CD8-positive, alpha-beta memory T cell (primary cell): Measurements from ENCODE around the gene CST9. TPM values are rescaled to one million over a fixed set of nuclear protein-coding genes. Genes with fewer than 3 reads are reported as not detected.

ENCODE experiments used
- CTCF ChIA-PET: fragments of 350-600 bp; sonication (Branson Sonifier 250); formaldehyde crosslinking; loops from one replicate; lab custom pipeline; 2021; ENCODE audit warnings: antibody characterized with exemption; lab: Charles Lee
- POLR2A ChIA-PET: fragments of 350-600 bp; sonication (Branson Sonifier 250); formaldehyde crosslinking; loops from one replicate; lab custom pipeline; 2021; ENCODE audit warnings: antibody characterized with exemption; lab: Charles Lee
- DNase-seq, 5 donors: peaks; one replicate each; pipeline versions ENCODE4 v3.0.0 to v3.0.0-alpha.2; 2020 to 2022; ENCODE audit warnings: mixed read lengths in 1 of 5
- H3K27ac ChIP-seq: one replicate; pipeline ENCODE4 v1.7.0; 2013; ENCODE audit warnings: low read depth, mild to moderate bottlenecking, low read length, moderate library complexity
- H3K27me3 ChIP-seq: 2 replicates; pipeline ENCODE4 v1.7.0; 2013; ENCODE audit warnings: low read length, mild to moderate bottlenecking; ENCODE audit not compliant: insufficient read depth, poor library complexity, severe bottlenecking
- H3K36me3 ChIP-seq: 2 replicates; pipeline ENCODE4 v1.7.0; 2013; ENCODE audit warnings: mild to moderate bottlenecking, low read length, moderate library complexity; ENCODE audit not compliant: insufficient read depth
- H3K4me1 ChIP-seq: 2 replicates; pipeline ENCODE4 v1.7.0; 2013; ENCODE audit warnings: mild to moderate bottlenecking, low read length, moderate library complexity; ENCODE audit not compliant: insufficient read depth
- H3K4me3 ChIP-seq: 2 replicates; pipeline ENCODE4 v1.7.0; 2013; ENCODE audit warnings: mild to moderate bottlenecking, low read length
- H3K9me3 ChIP-seq: 2 replicates; pipeline ENCODE4 v1.7.0; 2013; ENCODE audit warnings: mild to moderate bottlenecking, low read length
- H3K27ac Mint-ChIP-seq, 8 donors: one replicate each; pipeline ENCODE4 v1.8.0; 2020 to 2021; ENCODE audit warnings: mixed read lengths in 8 of 8, mild to moderate bottlenecking in 6 of 8, inconsistent platforms in 3 of 8, moderate library complexity in 3 of 8
- H3K27me3 Mint-ChIP-seq, 2 donors: one replicate each; pipeline ENCODE4 v1.8.0; 2020 to 2021; ENCODE audit warnings: mixed read lengths in 2 of 2, mild to moderate bottlenecking in 1 of 2, moderate library complexity in 1 of 2
- H3K36me3 Mint-ChIP-seq, 3 donors: one replicate each; pipeline ENCODE4 v1.8.0; 2020 to 2021; ENCODE audit warnings: mixed read lengths in 3 of 3, inconsistent platforms in 1 of 3, mild to moderate bottlenecking in 1 of 3
- H3K4me1 Mint-ChIP-seq, 3 donors: one replicate each; pipeline ENCODE4 v1.8.0; 2020 to 2021; ENCODE audit warnings: mixed read lengths in 3 of 3, inconsistent platforms in 1 of 3, mild to moderate bottlenecking in 1 of 3
- H3K4me3 Mint-ChIP-seq, 7 donors: one replicate each; pipeline ENCODE4 v1.8.0; 2020 to 2021; ENCODE audit warnings: mixed read lengths in 7 of 7, mild to moderate bottlenecking in 6 of 7, moderate library complexity in 4 of 7, inconsistent platforms in 2 of 7
- H3K9me3 Mint-ChIP-seq, 5 donors: one replicate each; pipeline ENCODE4 v1.8.0; 2020 to 2022; ENCODE audit warnings: mixed read lengths in 5 of 5, mild to moderate bottlenecking in 3 of 5, moderate library complexity in 2 of 5, inconsistent platforms in 1 of 5
- polyA plus RNA-seq: library from polyadenylated mRNA; unstranded; fragments of 300-500 nt; fragmentation: Illumina TruSeq; gene quantifications from one replicate; pipeline ENCODE4 v1.2.3, GENCODE V29; 2021
- total RNA-seq, 2 experiments: library from RNA; stranded (reverse); gene quantifications; one replicate each; pipeline ENCODE4 v1.2.3, GENCODE V29; 2021

The CST9 gene
- total RNA-seq (not detected), polyA plus RNA-seq (not detected)

- Mint-ChIP-seq H3K9me3 (no peaks in the 10 kb centered on the region), H3K4me1 (peaks cover 0 to 5% (median 4%) of the 10 kb centered on the region in 3 donors), H3K36me3 (no peaks in the 10 kb centered on the region), H3K4me3 (no peak within 1 kb of the TSS), H3K27me3 (peaks cover 4 to 7% of the 10 kb centered on the region in 2 donors), H3K27ac (peak within 1 kb of the TSS in 3 of 8 donors; percentile 51 to 58 (median 57))
- Histone ChIP-seq H3K27ac (no peak within 1 kb of the TSS), H3K4me3 (no peak within 1 kb of the TSS), H3K9me3 (no peaks in the 10 kb centered on the region), H3K4me1 (no peaks in the 10 kb centered on the region), H3K36me3 (no peaks in the 10 kb centered on the region), H3K27me3 (no peaks in the 10 kb centered on the region)
- ChIA-PET POLR2A (no interaction called here), CTCF (interaction anchor here (1.3 to 1.8 kb wide), 3 partner anchors 164 to 256 kb away, joined by 3 to 22 read pairs (median 3); no protein-coding TSS in a partner anchor)
- DNase-seq: no peak
Observed at GRCh38 chr20:23605867-23606651, at the start of gene CST9. CST9 (minus strand) TSS chr20:23605917; CDS start chr20:23605864, 53 bp downstream.

DNA sequence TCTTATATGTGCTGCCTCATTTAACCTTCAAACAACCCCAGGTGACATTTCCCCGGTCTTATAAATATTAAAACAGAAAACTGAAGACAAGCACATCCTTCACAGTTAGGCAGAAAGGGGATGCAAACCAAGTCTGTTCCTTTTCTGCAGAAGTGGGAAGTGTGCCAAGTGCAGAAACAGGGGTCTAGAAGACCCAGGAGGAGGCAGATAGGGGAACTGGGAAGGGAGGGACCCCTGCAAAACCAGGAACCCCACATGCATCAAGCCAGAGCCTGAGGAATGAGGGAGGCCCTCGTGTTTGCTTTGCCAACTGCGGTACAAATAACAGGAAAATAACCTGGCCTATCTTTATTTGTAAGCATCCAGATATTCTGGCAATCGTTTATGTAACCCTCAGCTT lies 49.0 kb upstream of the CST9 start:
- no peaks in the 10 kb centered on the region for H3K27me3 ChIP-seq
- H3K27ac ChIP-seq: no peak overlapping the region
- Mint-ChIP-seq H3K36me3 (no peaks in the 10 kb centered on the region), H3K9me3 (no peaks in the 10 kb centered on the region), H3K27me3 (peaks cover 9 to 28% of the 10 kb centered on the region in 2 donors), H3K4me1 (no peaks in the 10 kb centered on the region), H3K4me3 (no peak overlapping the region), H3K27ac (no peak overlapping the region)
- CTCF ChIA-PET: no interaction called here
- H3K36me3 ChIP-seq: no peaks in the 10 kb centered on the region
- H3K4me1 ChIP-seq: no peaks in the 10 kb centered on the region
- no peak overlapping the region for H3K4me3 ChIP-seq
- DNase-seq: no peak
- no peaks in the 10 kb centered on the region for H3K9me3 ChIP-seq
- POLR2A ChIA-PET: no interaction called here

DNA sequence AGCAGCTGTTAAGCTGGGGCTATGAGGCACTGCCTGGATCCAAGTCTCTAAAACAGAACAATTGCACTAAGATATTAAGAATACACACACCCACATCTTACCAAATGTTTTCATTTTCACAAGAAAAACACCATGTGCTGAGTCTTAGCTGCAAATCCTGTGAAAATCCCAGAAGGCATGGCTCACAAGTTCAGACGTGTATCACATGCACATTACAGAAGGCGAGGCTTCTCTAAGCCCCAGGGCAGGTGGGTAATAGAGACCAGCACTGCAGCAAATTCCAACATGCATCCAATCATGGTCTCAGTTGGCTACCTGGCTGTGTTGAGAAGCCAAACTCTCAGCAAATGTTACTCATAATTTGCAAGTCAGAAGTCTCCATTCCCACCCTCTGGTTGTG lies 48.3 kb upstream of the CST9 start:
- Histone ChIP-seq H3K9me3 (no peaks in the 10 kb centered on the region), H3K27me3 (no peaks in the 10 kb centered on the region), H3K27ac (no peak overlapping the region), H3K4me3 (no peak overlapping the region), H3K4me1 (no peaks in the 10 kb centered on the region), H3K36me3 (no peaks in the 10 kb centered on the region)
- Mint-ChIP-seq H3K27ac (no peak overlapping the region), H3K36me3 (no peaks in the 10 kb centered on the region), H3K4me3 (no peak overlapping the region), H3K4me1 (no peaks in the 10 kb centered on the region), H3K9me3 (no peaks in the 10 kb centered on the region), H3K27me3 (peaks cover 9 to 28% of the 10 kb centered on the region in 2 donors)
- POLR2A ChIA-PET: no interaction called here
- CTCF ChIA-PET: no interaction called here
- no peak for DNase-seq

DNA sequence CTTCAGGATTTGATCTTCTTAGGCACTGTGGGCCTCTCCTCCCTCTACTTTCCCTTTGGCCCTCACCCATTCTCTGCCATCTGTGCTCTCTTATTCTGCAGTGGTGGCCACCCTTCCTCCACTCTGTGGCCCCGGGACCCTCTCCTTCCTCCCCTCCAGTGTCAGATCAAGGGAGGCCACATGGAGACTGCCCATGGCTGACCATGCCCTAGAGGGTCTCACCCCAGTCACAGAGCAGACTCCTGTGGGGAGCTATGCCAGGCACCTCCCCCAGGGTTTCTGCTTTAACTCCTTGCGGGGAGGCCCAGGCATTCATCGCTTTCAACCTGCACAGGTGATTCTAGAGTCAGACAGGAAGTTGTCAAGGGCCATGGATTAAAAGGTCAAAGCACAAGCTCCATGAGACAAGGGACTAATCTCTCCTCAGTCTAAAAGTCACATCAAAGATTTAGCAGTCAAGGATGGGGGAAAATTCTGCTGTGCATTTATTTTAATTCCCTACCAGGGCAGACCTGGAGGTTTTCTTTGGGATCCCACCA lies 47.8 kb upstream of the CST9 start:
- H3K4me3 Mint-ChIP-seq: no peak overlapping the region
- H3K4me1 Mint-ChIP-seq: no peaks in the 10 kb centered on the region
- H3K27me3 ChIP-seq: no peaks in the 10 kb centered on the region
- DNase-seq: no peak
- H3K27ac ChIP-seq: no peak overlapping the region
- ChIA-PET POLR2A (no interaction called here), CTCF (no interaction called here)
- H3K27me3 Mint-ChIP-seq: peaks cover 9 to 28% of the 10 kb centered on the region in 2 donors
- no peaks in the 10 kb centered on the region for H3K9me3 Mint-ChIP-seq
- H3K36me3 Mint-ChIP-seq: no peaks in the 10 kb centered on the region
- H3K9me3 ChIP-seq: no peaks in the 10 kb centered on the region
- peak overlapping the region in 1 of 8 donors; percentile 55 for H3K27ac Mint-ChIP-seq
- H3K36me3 ChIP-seq: no peaks in the 10 kb centered on the region
- H3K4me1 ChIP-seq: no peaks in the 10 kb centered on the region
- H3K4me3 ChIP-seq: no peak overlapping the region

- Histone ChIP-seq H3K27me3 (no peaks in the 10 kb centered on the region), H3K4me1 (no peaks in the 10 kb centered on the region), H3K27ac (no peak overlapping the region), H3K36me3 (no peaks in the 10 kb centered on the region), H3K4me3 (no peak overlapping the region), H3K9me3 (no peaks in the 10 kb centered on the region)
- Mint-ChIP-seq H3K9me3 (no peaks in the 10 kb centered on the region), H3K36me3 (no peaks in the 10 kb centered on the region), H3K27ac (no peak overlapping the region), H3K4me1 (no peaks in the 10 kb centered on the region), H3K4me3 (no peak overlapping the region), H3K27me3 (peaks cover 9 to 28% of the 10 kb centered on the region in 2 donors)
- no peak for DNase-seq
- ChIA-PET POLR2A (no interaction called here), CTCF (no interaction called here)
Observed at GRCh38 chr20:23652926-23653325, 47.2 kb upstream of the CST9 start.

GRCh38 chr20:23652371-23652770 lies 46.7 kb upstream of the CST9 start:
- CTCF ChIA-PET: no interaction called here
- Mint-ChIP-seq H3K4me3 (no peak overlapping the region), H3K27me3 (peaks cover 9 to 28% of the 10 kb centered on the region in 2 donors), H3K27ac (no peak overlapping the region), H3K4me1 (no peaks in the 10 kb centered on the region), H3K9me3 (no peaks in the 10 kb centered on the region), H3K36me3 (no peaks in the 10 kb centered on the region)
- Histone ChIP-seq H3K9me3 (no peaks in the 10 kb centered on the region), H3K4me3 (no peak overlapping the region), H3K27ac (no peak overlapping the region), H3K36me3 (no peaks in the 10 kb centered on the region), H3K4me1 (no peaks in the 10 kb centered on the region), H3K27me3 (no peaks in the 10 kb centered on the region)
- no peak for DNase-seq
- POLR2A ChIA-PET: no interaction called here

DNA sequence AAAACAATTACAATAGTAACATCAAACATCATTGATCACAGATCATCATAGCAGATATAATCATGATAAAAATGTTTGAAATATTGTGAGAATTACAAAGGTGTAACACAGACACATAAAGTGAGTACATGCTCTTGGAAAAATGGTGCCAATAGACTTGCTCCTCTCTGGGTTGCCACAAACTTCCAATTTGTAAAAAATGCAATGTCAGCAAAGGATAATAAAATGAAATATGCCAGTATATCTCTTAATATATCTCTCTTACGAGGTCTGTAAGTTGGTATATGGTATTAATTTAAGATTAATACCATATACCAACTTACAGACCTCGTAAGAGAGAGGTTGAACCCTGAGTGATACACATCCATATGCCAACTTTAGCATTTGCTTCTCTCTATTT lies 45.4 kb upstream of the CST9 start:
- DNase-seq: no peak
- no peak overlapping the region for H3K27ac ChIP-seq
- Mint-ChIP-seq H3K27ac (no peak overlapping the region), H3K27me3 (peaks cover 6 to 25% of the 10 kb centered on the region in 2 donors), H3K9me3 (no peaks in the 10 kb centered on the region), H3K4me3 (no peak overlapping the region), H3K4me1 (no peaks in the 10 kb centered on the region), H3K36me3 (no peaks in the 10 kb centered on the region)
- POLR2A ChIA-PET: no interaction called here
- H3K27me3 ChIP-seq: no peaks in the 10 kb centered on the region
- no peaks in the 10 kb centered on the region for H3K36me3 ChIP-seq
- H3K4me3 ChIP-seq: no peak overlapping the region
- no peaks in the 10 kb centered on the region for H3K4me1 ChIP-seq
- no peaks in the 10 kb centered on the region for H3K9me3 ChIP-seq
- CTCF ChIA-PET: no interaction called here

- Histone ChIP-seq H3K36me3 (no peaks in the 10 kb centered on the region), H3K27me3 (no peaks in the 10 kb centered on the region), H3K4me3 (no peak overlapping the region), H3K27ac (no peak overlapping the region), H3K9me3 (no peaks in the 10 kb centered on the region), H3K4me1 (no peaks in the 10 kb centered on the region)
- Mint-ChIP-seq H3K36me3 (no peaks in the 10 kb centered on the region), H3K27ac (no peak overlapping the region), H3K9me3 (no peaks in the 10 kb centered on the region), H3K4me3 (no peak overlapping the region), H3K4me1 (no peaks in the 10 kb centered on the region), H3K27me3 (peaks cover 6 to 17% of the 10 kb centered on the region in 2 donors)
- POLR2A ChIA-PET: no interaction called here
- no peak for DNase-seq
- CTCF ChIA-PET: no interaction called here
Observed at GRCh38 chr20:23649830-23650417, 44.2 kb upstream of the CST9 start.
